ENCODE measurements around the gene MDM4.
"Not testable (repeated sequence)": the region's sequence is repeated elsewhere in the genome, so short reads cannot be mapped to it uniquely, and the experiment has no call there.

Gene MDM4

DNA sequence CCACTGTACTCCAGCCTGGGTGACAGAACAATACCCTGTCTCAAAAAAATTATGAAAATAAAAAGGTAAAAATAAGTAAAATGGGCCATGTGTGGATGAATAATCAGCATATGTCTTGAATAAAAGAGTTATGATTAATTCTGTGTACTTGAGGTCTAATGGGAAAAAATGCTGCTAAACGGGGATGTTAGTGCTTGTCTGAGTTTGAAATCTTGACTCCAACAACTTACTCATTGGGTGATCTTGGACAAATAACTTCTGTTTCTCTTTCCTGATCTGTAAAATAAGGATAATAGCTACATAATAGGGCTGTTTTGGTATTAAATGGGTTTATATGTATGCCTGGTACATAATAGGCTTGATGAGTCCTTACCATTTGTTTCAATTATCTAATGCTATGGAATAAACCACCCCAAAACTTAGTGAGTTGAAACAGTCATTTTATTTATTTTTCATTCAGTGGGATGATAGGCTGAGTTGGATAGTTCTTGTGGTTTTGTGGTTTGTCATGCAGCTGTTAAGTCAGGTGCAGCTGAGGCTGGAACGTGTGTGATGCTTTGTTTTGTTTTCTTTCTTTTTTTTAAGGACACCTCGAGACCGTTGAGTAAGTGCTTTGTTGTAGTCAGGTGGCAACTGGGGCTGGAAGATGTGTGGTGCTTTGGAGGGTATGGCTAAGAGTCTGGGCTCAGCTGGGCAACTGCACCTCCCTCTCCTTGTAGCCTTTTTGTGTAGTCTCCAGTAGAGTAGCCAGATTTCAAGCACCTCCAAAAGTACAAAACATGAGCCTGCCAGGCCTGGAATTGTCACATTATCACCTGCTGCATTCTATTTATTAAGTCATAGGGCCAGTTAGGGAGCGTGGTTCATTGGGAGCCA, 4.9 kb downstream of the MDM4 start:
- H3K27ac ChIP-seq, result no peak overlapping the region
- POLR2A ChIA-PET (ENCODE audit: low non-redundant PET), result no interaction called here
- CTCF ChIA-PET, result no interaction called here
- TF ChIP-seq, protein P1, sequence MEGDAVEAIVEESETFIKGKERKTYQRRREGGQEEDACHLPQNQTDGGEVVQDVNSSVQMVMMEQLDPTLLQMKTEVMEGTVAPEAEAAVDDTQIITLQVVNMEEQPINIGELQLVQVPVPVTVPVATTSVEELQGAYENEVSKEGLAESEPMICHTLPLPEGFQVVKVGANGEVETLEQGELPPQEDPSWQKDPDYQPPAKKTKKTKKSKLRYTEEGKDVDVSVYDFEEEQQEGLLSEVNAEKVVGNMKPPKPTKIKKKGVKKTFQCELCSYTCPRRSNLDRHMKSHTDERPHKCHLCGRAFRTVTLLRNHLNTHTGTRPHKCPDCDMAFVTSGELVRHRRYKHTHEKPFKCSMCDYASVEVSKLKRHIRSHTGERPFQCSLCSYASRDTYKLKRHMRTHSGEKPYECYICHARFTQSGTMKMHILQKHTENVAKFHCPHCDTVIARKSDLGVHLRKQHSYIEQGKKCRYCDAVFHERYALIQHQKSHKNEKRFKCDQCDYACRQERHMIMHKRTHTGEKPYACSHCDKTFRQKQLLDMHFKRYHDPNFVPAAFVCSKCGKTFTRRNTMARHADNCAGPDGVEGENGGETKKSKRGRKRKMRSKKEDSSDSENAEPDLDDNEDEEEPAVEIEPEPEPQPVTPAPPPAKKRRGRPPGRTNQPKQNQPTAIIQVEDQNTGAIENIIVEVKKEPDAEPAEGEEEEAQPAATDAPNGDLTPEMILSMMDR (conservative IDR thresholded peaks at IDR 0.05; ENCODE audit: low read depth), result no peak
- no peak for DNase-seq (ENCODE audit: low spot score)

DNA sequence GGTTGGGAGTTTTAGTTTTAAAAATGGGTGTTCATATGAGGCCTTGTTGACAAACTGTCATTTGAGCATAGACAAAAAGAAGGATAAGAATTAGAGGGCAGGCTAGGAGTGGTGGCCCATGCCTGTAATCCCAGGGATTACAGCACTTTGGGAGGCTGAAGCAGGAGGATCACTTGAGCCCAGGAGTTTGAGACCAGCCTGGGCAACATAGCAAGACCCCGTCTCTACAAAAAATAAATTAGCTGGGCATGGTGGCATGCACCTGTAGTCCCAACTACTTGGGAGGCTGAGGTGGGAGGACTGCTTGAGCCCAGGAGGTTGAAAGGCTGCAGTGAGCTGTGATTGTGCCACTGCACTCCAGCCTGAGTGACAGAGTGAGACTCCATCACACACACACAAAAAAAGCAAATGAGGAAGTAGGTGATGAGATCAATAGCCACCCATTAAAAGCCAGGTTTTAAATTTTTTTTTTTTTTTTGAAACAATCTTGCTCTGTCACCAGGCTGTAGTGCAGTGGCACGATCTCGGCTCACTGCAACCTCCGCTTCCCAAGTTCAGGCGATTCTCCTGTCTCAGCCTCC, 5.8 kb downstream of the MDM4 start:
- H3K27ac ChIP-seq; POLR2A ChIA-PET (ENCODE audit: low non-redundant PET); DNase-seq (ENCODE audit: low spot score): not testable (repeated sequence)
- CTCF ChIA-PET, result interaction anchor here (0.5 to 1.4 kb wide), 2 partner anchors 31 to 91 kb away, joined by 3 to 4 read pairs; no protein-coding TSS in a partner anchor

DNA sequence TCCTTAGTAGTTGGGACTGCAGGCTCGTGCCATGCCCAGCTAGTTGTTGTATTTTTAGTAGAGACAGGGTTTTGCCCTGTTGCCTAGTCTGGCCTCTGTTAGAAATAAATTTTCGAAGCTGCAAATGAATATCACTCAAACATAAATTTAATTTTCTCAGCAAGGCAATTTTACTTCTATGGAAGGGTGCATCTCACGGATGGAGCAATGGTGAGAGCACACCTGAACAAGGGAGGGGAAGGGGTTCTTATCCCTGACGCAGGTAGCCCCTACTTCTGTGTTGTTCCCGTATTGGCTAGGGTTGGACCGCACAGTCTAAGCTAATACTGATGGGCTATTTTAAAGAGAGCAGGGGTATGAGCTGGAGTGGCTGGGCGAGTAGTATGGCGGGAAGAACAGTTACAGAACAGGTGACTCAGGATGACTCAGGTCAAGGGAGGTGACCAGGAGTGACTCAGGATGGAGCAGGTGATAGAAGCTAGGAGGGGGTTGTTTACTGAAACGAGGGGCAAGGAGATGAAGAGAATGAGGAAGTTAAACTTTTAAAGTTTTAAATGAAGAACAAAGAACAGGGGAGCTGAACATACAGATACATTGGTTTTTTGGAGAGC, 7.5 kb downstream of the MDM4 start:
- no peak overlapping the region for H3K27ac ChIP-seq
- ChIA-PET POLR2A (ENCODE audit: low non-redundant PET) (no interaction called here), CTCF (interaction anchor here (0.6 to 1.8 kb wide), 5 partner anchors 11 to 283 kb away, joined by 3 to 7 read pairs (median 4); no protein-coding TSS in a partner anchor)
- DNase-seq (ENCODE audit: low spot score), result peak; percentile 67
- TF ChIP-seq, protein P1 (conservative IDR thresholded peaks at IDR 0.05; ENCODE audit: low read depth), result no peak

DNA sequence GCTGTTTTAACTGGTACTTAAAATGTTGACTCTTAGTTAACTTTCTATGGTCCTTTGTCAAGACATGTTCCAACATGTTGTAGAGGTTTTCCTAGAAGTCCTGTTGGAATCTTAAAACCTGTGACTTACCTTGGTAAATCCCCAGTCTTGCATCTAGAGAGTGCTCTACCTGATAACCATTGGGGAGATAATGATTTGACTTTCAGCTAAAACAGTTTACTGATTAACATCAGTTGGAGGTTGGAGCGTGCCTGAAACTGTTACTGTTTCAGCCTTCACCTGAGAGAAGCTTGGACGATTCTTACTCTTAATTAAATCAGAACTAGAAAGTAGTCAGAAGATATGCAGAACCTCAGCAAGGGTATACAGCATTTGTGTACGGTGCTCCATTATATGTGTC, 8.8 kb downstream of the MDM4 start:
- H3K27ac ChIP-seq, result no peak overlapping the region
- ChIA-PET CTCF (interaction anchor here (0.5 to 1.9 kb wide), 7 partner anchors 9 to 1236 kb away, joined by 3 to 7 read pairs (median 3); partner anchors contain the start of gene MDM4), POLR2A (ENCODE audit: low non-redundant PET) (interaction anchor here (1.4 kb wide), 1 partner anchor 9 kb away, joined by 5 read pairs; the partner anchor contains the start of gene MDM4)
- TF ChIP-seq, protein P1 (conservative IDR thresholded peaks at IDR 0.05; ENCODE audit: low read depth), result no peak
- DNase-seq (ENCODE audit: low spot score), result peak; percentile 89

DNA sequence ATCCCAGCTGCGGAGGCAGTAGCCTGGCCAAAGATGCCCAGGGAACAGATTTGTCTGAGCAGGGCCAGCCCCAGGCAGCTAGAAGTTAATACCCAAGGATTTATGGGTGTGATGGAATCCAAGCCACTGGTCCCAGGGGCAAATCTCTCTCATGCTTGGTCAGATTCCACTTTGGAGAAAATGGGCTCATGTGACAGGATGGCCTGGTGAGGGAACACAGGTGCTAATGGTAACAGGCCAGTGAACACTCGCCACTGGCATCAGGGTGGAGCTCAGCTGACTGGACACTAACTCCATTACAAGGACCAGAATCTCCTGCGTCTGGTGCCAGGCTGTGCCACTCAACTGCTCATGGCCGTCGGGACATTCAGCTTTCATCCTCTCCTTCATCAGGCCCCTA, 12.0 kb downstream of the MDM4 start:
- CTCF ChIA-PET, result interaction anchor here (0.6 to 0.7 kb wide), 2 partner anchors 92 to 1652 kb away, joined by 3 to 6 read pairs; no protein-coding TSS in a partner anchor
- no peak for DNase-seq (ENCODE audit: low spot score)
- POLR2A ChIA-PET (ENCODE audit: low non-redundant PET), result interaction anchor here (0.6 to 0.7 kb wide), 3 partner anchors 174 to 457 kb away, joined by 3 to 5 read pairs (median 3); no protein-coding TSS in a partner anchor
- TF ChIP-seq, protein P1 (conservative IDR thresholded peaks at IDR 0.05; ENCODE audit: low read depth), result no peak
- no peak overlapping the region for H3K27ac ChIP-seq

DNA sequence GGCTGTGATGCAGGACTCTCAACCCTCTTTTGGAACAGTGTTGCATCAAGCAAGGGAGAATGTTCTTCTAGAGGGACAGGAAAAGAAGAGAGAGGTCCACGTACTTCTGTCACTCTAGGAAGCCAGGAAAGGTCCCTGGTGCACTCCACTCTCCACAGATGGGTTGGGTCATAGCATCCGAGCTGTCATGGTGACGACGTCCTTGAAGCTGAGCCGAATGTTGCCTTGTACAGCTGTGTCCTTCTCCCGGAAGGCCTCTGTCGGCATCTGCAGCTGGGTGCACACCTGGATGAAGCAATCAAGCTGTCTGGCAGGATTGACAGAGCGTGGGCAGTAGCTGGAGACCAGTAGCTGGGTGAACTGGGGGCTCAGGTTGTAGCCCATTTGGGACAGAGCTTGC, 12.5 kb downstream of the MDM4 start:
- H3K27ac ChIP-seq, result no peak overlapping the region
- TF ChIP-seq, protein P1 (conservative IDR thresholded peaks at IDR 0.05; ENCODE audit: low read depth), result no peak
- DNase-seq (ENCODE audit: low spot score), result no peak
- POLR2A ChIA-PET (ENCODE audit: low non-redundant PET), result no interaction called here
- CTCF ChIA-PET, result interaction anchor here (0.6 to 0.7 kb wide), 2 partner anchors 91 to 160 kb away, joined by 3 read pairs; no protein-coding TSS in a partner anchor

Data from RWPE1 (cell line).